K562 (cell line): Measurements from ENCODE around the gene MARS1. TPM values are rescaled to one million over a fixed set of nuclear protein-coding genes. Genes with fewer than 3 reads are reported as not detected.
A peak's percentile ranks its signal among the peaks of the same experiment; 100 is the strongest.

Experiments
- ARID2 ChIP-seq: fragments of 450-650 bp; IDR thresholded peaks from 2 replicates; pipeline ENCODE4 v1.6.1; 2017; ENCODE audit warnings: antibody characterized with exemption, mild to moderate bottlenecking
- ATF1 ChIP-seq, 2 experiments: fragments of 450-650 bp in 1 of 2; IDR thresholded peaks; 2 replicates each; pipeline ENCODE4 v1.6.1; 2016; ENCODE audit warnings: missing compliant biosample characterization in 1 of 2, missing genetic modification characterization in 1 of 2
- ELF1 ChIP-seq: fragments of 200-800 bp; sonication (Bioruptor generic); IDR thresholded peaks from 2 replicates; pipeline ENCODE4 v1.6.1; 2016; ENCODE audit warnings: missing genetic modification characterization, missing compliant biosample characterization
- EWSR1 ChIP-seq: fragments of 450-650 bp; IDR thresholded peaks from 2 replicates; pipeline ENCODE4 v1.6.1; 2018; ENCODE audit warnings: borderline replicate concordance, mild to moderate bottlenecking, low read depth, moderate library complexity; ENCODE audit not compliant: partially characterized antibody
- HNRNPLL ChIP-seq: fragments of 200-400 bp; formaldehyde crosslinking; IDR thresholded peaks from 2 replicates; pipeline ENCODE4 v1.6.1; 2017; ENCODE audit warnings: low read length, low read depth, mild to moderate bottlenecking; ENCODE audit not compliant: poor library complexity, severe bottlenecking
- NCOR1 ChIP-seq: fragments of 450-650 bp; IDR thresholded peaks from 2 replicates; pipeline ENCODE4 v1.6.1; 2016; ENCODE audit warnings: mild to moderate bottlenecking, moderate library complexity
- NFRKB ChIP-seq: fragments of 450-650 bp; IDR thresholded peaks from 2 replicates; pipeline ENCODE4 v1.6.1; 2016; ENCODE audit warnings: low read depth
- NR2C2 ChIP-seq, 2 experiments: fragments of 200-800 bp in 1 of 2; sonication (Bioruptor generic) in 1 of 2; sonication (generic) in 1 of 2; formaldehyde crosslinking in 1 of 2; IDR thresholded peaks; 2 replicates each; pipeline versions ENCODE4 v1.6.1 to v1.8.0; 2016 to 2022; ENCODE audit warnings: mild to moderate bottlenecking in 1 of 2, missing compliant biosample characterization in 1 of 2, missing genetic modification characterization in 1 of 2, missing genetic modification reagents in 1 of 2
- SMAD3 ChIP-seq: fragments of 450-650 bp; formaldehyde crosslinking; conservative IDR thresholded peaks from 2 replicates; pipeline ENCODE4 v1.4.0; 2020; ENCODE audit warnings: mild to moderate bottlenecking
- TCFL5 ChIP-seq: fragments of 250-450 bp; sonication (Bioruptor Pico); conservative IDR thresholded peaks from 2 replicates; pipeline ENCODE4 v1.6.1; 2021; ENCODE audit warnings: mild to moderate bottlenecking, moderate library complexity, matching md5 sums
- ZFP1 ChIP-seq: fragments of 450-650 bp; formaldehyde crosslinking; IDR thresholded peaks from 2 replicates; pipeline ENCODE4 v1.4.0; 2020; ENCODE audit warnings: mild to moderate bottlenecking, mixed read lengths
- ZNF766 ChIP-seq: fragments of 200-800 bp; sonication (Bioruptor generic); conservative IDR thresholded peaks from 2 replicates; pipeline ENCODE4 v1.6.1; 2016; ENCODE audit warnings: missing genetic modification characterization, missing compliant biosample characterization
- ZSCAN32 ChIP-seq: fragments of 450-650 bp; formaldehyde crosslinking; IDR thresholded peaks from 2 replicates; pipeline ENCODE4 v1.4.0; 2020; ENCODE audit warnings: mild to moderate bottlenecking, moderate library complexity
- polyA plus RNA-seq, 8 experiments: library from polyadenylated mRNA; depleted of rRNA in 4 of 8; stranded (reverse) in 5 of 8; unstranded in 3 of 8; fragments of >200 nt; fragmentation: Nextera tagmentation in 2 of 8; fragmentation: Illumina TruSeq in 1 of 8; extraction: Ambion mirVana in 2 of 8; extraction: Trizol in 1 of 8; gene quantifications; 2 replicates each; pipeline versions ENCODE4 v1.2.1 to v1.2.3, GENCODE V29; 2011 to 2014; ENCODE audit warnings: inconsistent platforms in 1 of 8, missing spikeins in 1 of 8
- total RNA-seq, 7 experiments: library from RNA; depleted of rRNA in 6 of 7; stranded (reverse); fragments of >200 nt in 6 of 7; fragmentation: Illumina TruSeq in 2 of 7; extraction: Trizol in 2 of 7; gene quantifications; 2 replicates each; pipeline versions ENCODE4 v1.2.1 to v1.2.3, GENCODE V29; 2011 to 2021; ENCODE audit warnings: low replicate concordance in 1 of 7
- TF ChIP-seq, protein P1 (sequence below): fragments of 450-650 bp; IDR thresholded peaks from 2 replicates; pipeline ENCODE4 v1.6.1; 2016; ENCODE audit warnings: low read depth
- TF ChIP-seq, protein P2 (sequence below): fragments of 200-800 bp; sonication (Bioruptor generic); IDR thresholded peaks from 2 replicates; pipeline ENCODE4 v1.6.1; 2016; ENCODE audit warnings: missing genetic modification characterization, missing compliant biosample characterization

The MARS1 gene
- total and polyA plus RNA-seq, 9 of the 15 experiments (the other 6 are each of a cell fraction or from before 2014, with no cell fraction given): 117 to 382 (median 220) TPM

DNA sequence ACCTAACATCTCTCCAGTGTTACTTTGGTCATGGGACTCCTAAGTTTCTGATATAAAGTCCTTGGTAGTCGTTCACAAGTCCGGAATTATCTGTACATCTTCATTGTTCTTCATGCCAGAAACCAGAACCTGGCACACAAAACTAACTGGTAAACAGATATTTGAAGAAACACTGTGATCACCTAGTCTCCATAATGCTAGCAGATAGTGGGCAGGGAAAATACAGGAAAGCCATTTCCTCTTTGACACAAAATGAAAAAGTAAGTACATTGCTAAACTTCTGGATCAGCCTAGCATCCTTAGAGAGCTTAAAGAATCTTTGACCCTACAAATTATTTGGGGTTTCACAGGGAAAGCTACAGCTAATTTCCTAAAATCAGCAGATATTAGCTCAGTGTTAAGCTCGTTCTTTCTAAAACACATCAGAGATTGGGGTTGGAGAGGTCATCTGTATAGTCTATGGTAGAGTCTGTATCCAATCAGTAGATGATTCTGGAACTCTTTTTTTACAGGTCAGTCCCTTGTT is 27.6 kb downstream of the MARS1 start (continued):
- no peak for TF ChIP-seq NCOR1
- TF ChIP-seq ZFP1: no peak
- no peak for TF ChIP-seq TCFL5 (CRISPR knock-in tag)
- 0 out of 2 replicates have a peak, but pooled peaks have one; percentile 5 for TF ChIP-seq SMAD3 (CRISPR knock-in tag)
- TF ChIP-seq, protein P1, sequence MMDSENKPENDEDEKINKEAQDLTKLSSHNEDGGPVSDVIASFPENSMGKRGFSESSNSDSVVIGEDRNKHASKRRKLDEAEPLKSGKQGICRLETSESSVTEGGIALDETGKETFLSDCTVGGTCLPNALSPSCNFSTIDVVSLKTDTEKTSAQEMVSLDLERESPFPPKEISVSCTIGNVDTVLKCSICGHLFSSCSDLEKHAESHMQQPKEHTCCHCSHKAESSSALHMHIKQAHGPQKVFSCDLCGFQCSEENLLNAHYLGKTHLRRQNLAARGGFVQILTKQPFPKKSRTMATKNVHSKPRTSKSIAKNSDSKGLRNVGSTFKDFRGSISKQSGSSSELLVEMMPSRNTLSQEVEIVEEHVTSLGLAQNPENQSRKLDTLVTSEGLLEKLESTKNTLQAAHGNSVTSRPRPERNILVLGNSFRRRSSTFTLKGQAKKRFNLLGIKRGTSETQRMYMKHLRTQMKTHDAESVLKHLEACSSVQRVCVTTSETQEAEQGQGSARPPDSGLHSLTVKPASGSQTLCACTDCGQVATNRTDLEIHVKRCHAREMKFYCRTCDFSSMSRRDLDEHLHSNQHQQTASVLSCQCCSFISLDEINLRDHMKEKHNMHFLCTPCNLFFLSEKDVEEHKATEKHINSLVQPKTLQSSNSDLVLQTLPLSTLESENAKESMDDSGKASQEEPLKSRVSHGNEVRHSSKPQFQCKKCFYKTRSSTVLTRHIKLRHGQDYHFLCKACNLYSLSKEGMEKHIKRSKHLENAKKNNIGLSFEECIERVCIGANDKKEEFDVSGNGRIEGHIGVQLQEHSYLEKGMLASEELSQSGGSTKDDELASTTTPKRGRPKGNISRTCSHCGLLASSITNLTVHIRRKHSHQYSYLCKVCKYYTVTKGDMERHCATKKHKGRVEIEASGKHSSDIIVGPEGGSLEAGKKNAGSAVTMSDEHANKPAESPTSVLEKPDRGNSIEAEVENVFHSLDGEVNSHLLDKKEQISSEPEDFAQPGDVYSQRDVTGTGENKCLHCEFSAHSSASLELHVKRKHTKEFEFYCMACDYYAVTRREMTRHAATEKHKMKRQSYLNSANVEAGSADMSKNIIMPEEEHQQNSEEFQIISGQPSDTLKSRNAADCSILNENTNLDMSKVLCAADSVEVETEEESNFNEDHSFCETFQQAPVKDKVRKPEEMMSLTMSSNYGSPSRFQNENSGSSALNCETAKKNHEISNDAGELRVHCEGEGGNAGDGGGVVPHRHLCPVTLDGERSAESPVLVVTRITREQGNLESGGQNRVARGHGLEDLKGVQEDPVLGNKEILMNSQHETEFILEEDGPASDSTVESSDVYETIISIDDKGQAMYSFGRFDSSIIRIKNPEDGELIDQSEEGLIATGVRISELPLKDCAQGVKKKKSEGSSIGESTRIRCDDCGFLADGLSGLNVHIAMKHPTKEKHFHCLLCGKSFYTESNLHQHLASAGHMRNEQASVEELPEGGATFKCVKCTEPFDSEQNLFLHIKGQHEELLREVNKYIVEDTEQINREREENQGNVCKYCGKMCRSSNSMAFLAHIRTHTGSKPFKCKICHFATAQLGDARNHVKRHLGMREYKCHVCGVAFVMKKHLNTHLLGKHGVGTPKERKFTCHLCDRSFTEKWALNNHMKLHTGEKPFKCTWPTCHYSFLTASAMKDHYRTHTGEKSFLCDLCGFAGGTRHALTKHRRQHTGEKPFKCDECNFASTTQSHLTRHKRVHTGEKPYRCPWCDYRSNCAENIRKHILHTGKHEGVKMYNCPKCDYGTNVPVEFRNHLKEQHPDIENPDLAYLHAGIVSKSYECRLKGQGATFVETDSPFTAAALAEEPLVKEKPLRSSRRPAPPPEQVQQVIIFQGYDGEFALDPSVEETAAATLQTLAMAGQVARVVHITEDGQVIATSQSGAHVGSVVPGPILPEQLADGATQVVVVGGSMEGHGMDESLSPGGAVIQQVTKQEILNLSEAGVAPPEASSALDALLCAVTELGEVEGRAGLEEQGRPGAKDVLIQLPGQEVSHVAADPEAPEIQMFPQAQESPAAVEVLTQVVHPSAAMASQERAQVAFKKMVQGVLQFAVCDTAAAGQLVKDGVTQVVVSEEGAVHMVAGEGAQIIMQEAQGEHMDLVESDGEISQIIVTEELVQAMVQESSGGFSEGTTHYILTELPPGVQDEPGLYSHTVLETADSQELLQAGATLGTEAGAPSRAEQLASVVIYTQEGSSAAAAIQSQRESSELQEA: no peak
- TF ChIP-seq ZSCAN32 (CRISPR knock-in tag): no peak
- TF ChIP-seq NR2C2 (CRISPR knock-in tag; IDR thresholded peaks at IDR 0.05): no peak
- TF ChIP-seq NR2C2 (tag; IDR thresholded peaks at IDR 0.05): 0 out of 2 replicates have a peak, but pooled peaks have one; percentile 41
- no peak for TF ChIP-seq ZNF766 (CRISPR knock-in tag)
- TF ChIP-seq ATF1 (CRISPR knock-in tag; IDR thresholded peaks at IDR 0.05): no peak
- no peak for TF ChIP-seq ATF1 (tag; IDR thresholded peaks at IDR 0.05)
- no peak for TF ChIP-seq EWSR1
- no peak for TF ChIP-seq ELF1 (tag)
- TF ChIP-seq NFRKB: no peak
- no peak for TF ChIP-seq ARID2
- TF ChIP-seq, protein P2, sequence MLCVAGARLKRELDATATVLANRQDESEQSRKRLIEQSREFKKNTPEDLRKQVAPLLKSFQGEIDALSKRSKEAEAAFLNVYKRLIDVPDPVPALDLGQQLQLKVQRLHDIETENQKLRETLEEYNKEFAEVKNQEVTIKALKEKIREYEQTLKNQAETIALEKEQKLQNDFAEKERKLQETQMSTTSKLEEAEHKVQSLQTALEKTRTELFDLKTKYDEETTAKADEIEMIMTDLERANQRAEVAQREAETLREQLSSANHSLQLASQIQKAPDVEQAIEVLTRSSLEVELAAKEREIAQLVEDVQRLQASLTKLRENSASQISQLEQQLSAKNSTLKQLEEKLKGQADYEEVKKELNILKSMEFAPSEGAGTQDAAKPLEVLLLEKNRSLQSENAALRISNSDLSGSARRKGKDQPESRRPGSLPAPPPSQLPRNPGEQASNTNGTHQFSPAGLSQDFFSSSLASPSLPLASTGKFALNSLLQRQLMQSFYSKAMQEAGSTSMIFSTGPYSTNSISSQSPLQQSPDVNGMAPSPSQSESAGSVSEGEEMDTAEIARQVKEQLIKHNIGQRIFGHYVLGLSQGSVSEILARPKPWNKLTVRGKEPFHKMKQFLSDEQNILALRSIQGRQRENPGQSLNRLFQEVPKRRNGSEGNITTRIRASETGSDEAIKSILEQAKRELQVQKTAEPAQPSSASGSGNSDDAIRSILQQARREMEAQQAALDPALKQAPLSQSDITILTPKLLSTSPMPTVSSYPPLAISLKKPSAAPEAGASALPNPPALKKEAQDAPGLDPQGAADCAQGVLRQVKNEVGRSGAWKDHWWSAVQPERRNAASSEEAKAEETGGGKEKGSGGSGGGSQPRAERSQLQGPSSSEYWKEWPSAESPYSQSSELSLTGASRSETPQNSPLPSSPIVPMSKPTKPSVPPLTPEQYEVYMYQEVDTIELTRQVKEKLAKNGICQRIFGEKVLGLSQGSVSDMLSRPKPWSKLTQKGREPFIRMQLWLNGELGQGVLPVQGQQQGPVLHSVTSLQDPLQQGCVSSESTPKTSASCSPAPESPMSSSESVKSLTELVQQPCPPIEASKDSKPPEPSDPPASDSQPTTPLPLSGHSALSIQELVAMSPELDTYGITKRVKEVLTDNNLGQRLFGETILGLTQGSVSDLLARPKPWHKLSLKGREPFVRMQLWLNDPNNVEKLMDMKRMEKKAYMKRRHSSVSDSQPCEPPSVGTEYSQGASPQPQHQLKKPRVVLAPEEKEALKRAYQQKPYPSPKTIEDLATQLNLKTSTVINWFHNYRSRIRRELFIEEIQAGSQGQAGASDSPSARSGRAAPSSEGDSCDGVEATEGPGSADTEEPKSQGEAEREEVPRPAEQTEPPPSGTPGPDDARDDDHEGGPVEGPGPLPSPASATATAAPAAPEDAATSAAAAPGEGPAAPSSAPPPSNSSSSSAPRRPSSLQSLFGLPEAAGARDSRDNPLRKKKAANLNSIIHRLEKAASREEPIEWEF (CRISPR knock-in tag): no peak
- no peak for TF ChIP-seq HNRNPLL
